PC-9 (cell line): ENCODE results near the gene HOXD3. TPM values are rescaled to one million over a fixed set of nuclear protein-coding genes. Genes with fewer than 3 reads are reported as not detected.

ENCODE experiments used
- BruUV-seq: library from RNA; stranded (reverse); fragments of 400-500 nt; replicated peaks from 2 replicates; lab custom pipeline; 2021; lab: Mats Ljungman, UMichigan
- CTCF ChIA-PET: fragments of 300-600 bp; sonication (Branson Sonifier 250); formaldehyde crosslinking; loops from one replicate; lab custom pipeline; 2022; ENCODE audit warnings: antibody characterized with exemption; lab: Charles Lee
- POLR2A ChIA-PET: fragments of 300-600 bp; sonication (Branson Sonifier 250); formaldehyde crosslinking; loops from one replicate; lab custom pipeline; 2022; ENCODE audit warnings: antibody characterized with exemption; ENCODE audit not compliant: unreplicated experiment; lab: Charles Lee
- DNase-seq, 2 experiments: peaks; one replicate each; pipeline versions ENCODE4 v3.0.0 to v3.0.0-alpha.2; 2015 to 2022; ENCODE audit warnings: mixed read lengths in 1 of 2
- H2AFZ ChIP-seq: fragments of 200-600 bp; sonication (generic); 2 replicates; pipeline ENCODE4 v1.8.1; 2017; ENCODE audit warnings: antibody characterized with exemption
- H3F3A ChIP-seq: fragments of 200-600 bp; sonication (generic); 2 replicates; pipeline ENCODE4 v1.8.1; 2017; ENCODE audit warnings: antibody characterized with exemption, mild to moderate bottlenecking, low read depth; ENCODE audit not compliant: insufficient read depth
- H3K27ac ChIP-seq: fragments of 200-600 bp; sonication (generic); 2 replicates; pipeline ENCODE4 v1.6.1; 2016; ENCODE audit warnings: mixed run types
- H3K27me3 ChIP-seq: fragments of 200-600 bp; sonication (generic); 2 replicates; pipeline ENCODE4 v1.6.1; 2016; ENCODE audit warnings: low read depth, mixed run types; ENCODE audit not compliant: insufficient read depth
- H3K36me3 ChIP-seq: fragments of 200-600 bp; sonication (generic); 2 replicates; pipeline ENCODE4 v1.6.1; 2016; ENCODE audit warnings: low read depth, mixed run types
- H3K4me1 ChIP-seq: fragments of 200-600 bp; sonication (generic); replicated peaks from 2 replicates; pipeline ENCODE4 v1.6.1; 2016; ENCODE audit warnings: mixed run types; ENCODE audit not compliant: insufficient read depth
- H3K4me2 ChIP-seq: fragments of 200-600 bp; sonication (generic); 2 replicates; pipeline ENCODE4 v1.6.1; 2017; ENCODE audit warnings: mixed run types
- H3K4me3 ChIP-seq: fragments of 200-600 bp; sonication (generic); 2 replicates; pipeline ENCODE4 v1.6.1; 2016; ENCODE audit warnings: mixed run types
- H3K79me2 ChIP-seq: fragments of 200-600 bp; sonication (generic); 2 replicates; pipeline ENCODE4 v1.6.1; 2017; ENCODE audit warnings: low read depth, mixed run types
- H3K9me2 ChIP-seq: fragments of 200-600 bp; sonication (generic); 2 replicates; pipeline ENCODE4 v1.8.1; 2017; ENCODE audit warnings: mild to moderate bottlenecking; ENCODE audit not compliant: insufficient read depth
- H3K9me3 ChIP-seq: fragments of 200-600 bp; sonication (generic); 2 replicates; pipeline ENCODE4 v1.8.1; 2016; ENCODE audit warnings: low read depth; ENCODE audit not compliant: insufficient read depth
- H4K20me1 ChIP-seq: fragments of 200-600 bp; sonication (generic); 2 replicates; pipeline ENCODE4 v1.8.1; 2017; ENCODE audit not compliant: insufficient read depth
- CTCF ChIP-seq: fragments of 200-600 bp; sonication (generic); conservative IDR thresholded peaks from 2 replicates; pipeline ENCODE4 v1.6.1; 2017; ENCODE audit warnings: mixed run types, antibody characterized with exemption, mild to moderate bottlenecking, moderate library complexity
- EZH2 ChIP-seq: fragments of 200-600 bp; sonication (generic); IDR thresholded peaks from 2 replicates; pipeline ENCODE4 v1.8.0; 2017; ENCODE audit warnings: antibody characterized with exemption, low read depth
- intact Hi-C: fragments of 100-400 bp; cut with micrococcal nuclease; formaldehyde crosslinking; loops from one replicate; pipeline ENCODE4 v1.10.0; 2022; ENCODE audit not compliant: unreplicated experiment
- total RNA-seq: library from RNA; stranded (reverse); gene quantifications from 2 replicates; pipeline ENCODE4 v1.2.3, GENCODE V29; 2021

The HOXD3 gene
- total RNA-seq, 1 experiment from 2014 or later, result not detected

GRCh38 chr2:176199902-176200301 is 42.8 kb downstream of the HOXD3 start:
- Histone ChIP-seq H3K4me3 (no peak overlapping the region), H3K27ac (no peak overlapping the region), H3F3A (no peaks in the 10 kb centered on the region), H4K20me1 (no peaks in the 10 kb centered on the region), H3K9me3 (no peaks in the 10 kb centered on the region), H2AFZ (no peak overlapping the region), H3K9me2 (no peaks in the 10 kb centered on the region), H3K4me2 (no peak overlapping the region), H3K36me3 (no peaks in the 10 kb centered on the region), H3K4me1 (no peaks in the 10 kb centered on the region), H3K27me3 (peaks cover 19% of the 10 kb centered on the region), H3K79me2 (no peaks in the 10 kb centered on the region)
- intact Hi-C loops, result no loop called here
- no TSS peak for BruUV-seq
- CTCF ChIA-PET, result no interaction called here
- peak in 1 of 2 experiments; percentile 19 for DNase-seq
- TF ChIP-seq EZH2 (no peak), CTCF (no peak)
- POLR2A ChIA-PET, result no interaction called here

- H3K4me1 ChIP-seq, result no peaks in the 10 kb centered on the region
- H3K9me2 ChIP-seq, result no peaks in the 10 kb centered on the region
- TF ChIP-seq CTCF (no peak), EZH2 (no peak)
- no TSS peak for BruUV-seq
- H3K4me2 ChIP-seq, result no peak overlapping the region
- ChIA-PET CTCF (no interaction called here), POLR2A (no interaction called here)
- H3K27me3 ChIP-seq, result peaks cover 15% of the 10 kb centered on the region
- H3K36me3 ChIP-seq, result no peaks in the 10 kb centered on the region
- no peak overlapping the region for H3K27ac ChIP-seq
- no peaks in the 10 kb centered on the region for H3K9me3 ChIP-seq
- H4K20me1 ChIP-seq, result no peaks in the 10 kb centered on the region
- no peaks in the 10 kb centered on the region for H3K79me2 ChIP-seq
- H2AFZ ChIP-seq, result no peak overlapping the region
- DNase-seq, result no peak
- no peaks in the 10 kb centered on the region for H3F3A ChIP-seq
- no peak overlapping the region for H3K4me3 ChIP-seq
- intact Hi-C loops, result no loop called here
Measured at GRCh38 chr2:176200971-176201370, 43.9 kb downstream of the HOXD3 start.

GRCh38 chr2:176202491-176202890 is 45.4 kb downstream of the HOXD3 start:
- intact Hi-C loops, result no loop called here
- ChIA-PET POLR2A (no interaction called here), CTCF (no interaction called here)
- no peaks in the 10 kb centered on the region for H3K36me3 ChIP-seq
- H4K20me1 ChIP-seq, result no peaks in the 10 kb centered on the region
- no peak overlapping the region for H3K27ac ChIP-seq
- H3K9me2 ChIP-seq, result no peaks in the 10 kb centered on the region
- H3K4me2 ChIP-seq, result no peak overlapping the region
- no peaks in the 10 kb centered on the region for H3K4me1 ChIP-seq
- no peaks in the 10 kb centered on the region for H3K79me2 ChIP-seq
- H3K27me3 ChIP-seq, result peaks cover 12% of the 10 kb centered on the region; the same call in 1 of the 2 replicates
- no peak for TF ChIP-seq CTCF
- no peak for TF ChIP-seq EZH2
- BruUV-seq, result no TSS peak
- no peaks in the 10 kb centered on the region for H3F3A ChIP-seq
- no peak overlapping the region for H2AFZ ChIP-seq
- H3K9me3 ChIP-seq, result no peaks in the 10 kb centered on the region
- peak in 1 of 2 experiments; percentile 21 for DNase-seq
- H3K4me3 ChIP-seq, result no peak overlapping the region
